SK-N-MC (cell line): ENCODE measurements around the gene PTPN14.

Experiments used
- DNase-seq: peaks from one replicate; pipeline ENCODE4 v3.0.0-alpha.2; 2011; ENCODE audit warnings: low read depth, low spot score
- H3K27ac ChIP-seq: fragments of 200-600 bp; sonication (generic); 2 replicates; pipeline ENCODE4 v1.5.1; 2016; ENCODE audit warnings: mixed run types
- H3K36me3 ChIP-seq: fragments of 200-600 bp; sonication (generic); 2 replicates; pipeline ENCODE4 v1.6.1; 2017; ENCODE audit warnings: antibody characterized with exemption, low read length, mixed read lengths; ENCODE audit not compliant: insufficient read depth
- H3K4me3 ChIP-seq: fragments of 200-600 bp; sonication (generic); 2 replicates; pipeline ENCODE4 v1.5.1; 2016
- H3K9ac ChIP-seq: fragments of 200-600 bp; sonication (generic); 2 replicates; pipeline ENCODE4 v1.8.0; 2017; ENCODE audit warnings: mixed run types, mixed read lengths; ENCODE audit not compliant: insufficient read length
- H3K9me3 ChIP-seq: fragments of 200-600 bp; sonication (generic); 2 replicates; pipeline ENCODE4 v1.6.1; 2017; ENCODE audit warnings: low read depth, mild to moderate bottlenecking, antibody characterized with exemption, low read length, moderate library complexity, mixed read lengths
- EZH2 ChIP-seq: fragments of 200-600 bp; sonication (generic); IDR thresholded peaks from one replicate; pipeline ENCODE4 v1.6.1; 2017; ENCODE audit warnings: antibody characterized with exemption
- FOXP2 ChIP-seq: optimal IDR thresholded peaks from 2 replicates; pipeline ENCODE3; 2011; ENCODE audit warnings: mild to moderate bottlenecking, moderate library complexity; ENCODE audit not compliant: insufficient read depth; ENCODE audit errors: extremely low read length, control extremely low read depth
- POLR2AphosphoS5 ChIP-seq: IDR thresholded peaks from 2 replicates; pipeline ENCODE4 v1.6.1; 2012; ENCODE audit warnings: mild to moderate bottlenecking, low read depth, low read length, borderline replicate concordance

Gene PTPN14

GRCh38 chr1:214332946-214333798 lies 218.2 kb downstream of the PTPN14 start:
- no peak overlapping the region for H3K4me3 ChIP-seq
- H3K27ac ChIP-seq = no peak overlapping the region
- TF ChIP-seq POLR2AphosphoS5 (no peak), EZH2 (no peak), FOXP2 (no peak)
- H3K9me3 ChIP-seq = no peaks in the 10 kb centered on the region
- no peak for DNase-seq
- no peak overlapping the region for H3K9ac ChIP-seq
- H3K36me3 ChIP-seq = no peaks in the 10 kb centered on the region; the same call in 1 of the 2 replicates

GRCh38 chr1:214331827-214332423 lies 219.5 kb downstream of the PTPN14 start:
- Histone ChIP-seq H3K9me3 (no peaks in the 10 kb centered on the region), H3K4me3 (no peak overlapping the region), H3K27ac (no peak overlapping the region), H3K36me3 (no peaks in the 10 kb centered on the region; the same call in 1 of the 2 replicates), H3K9ac (no peak overlapping the region)
- no peak for DNase-seq
- TF ChIP-seq EZH2 (no peak), POLR2AphosphoS5 (no peak), FOXP2 (no peak)

GRCh38 chr1:214331180-214331579 lies 220.2 kb downstream of the PTPN14 start:
- TF ChIP-seq FOXP2 (no peak), EZH2 (no peak), POLR2AphosphoS5 (no peak)
- H3K9ac ChIP-seq = no peak overlapping the region
- no peak overlapping the region for H3K4me3 ChIP-seq
- H3K27ac ChIP-seq = no peak overlapping the region
- H3K9me3 ChIP-seq = no peaks in the 10 kb centered on the region
- no peak for DNase-seq
- H3K36me3 ChIP-seq = no peaks in the 10 kb centered on the region; the same call in 1 of the 2 replicates

- H3K36me3 ChIP-seq = no peaks in the 10 kb centered on the region; the same call in 1 of the 2 replicates
- no peak overlapping the region for H3K9ac ChIP-seq
- DNase-seq = no peak
- TF ChIP-seq EZH2 (no peak), POLR2AphosphoS5 (no peak), FOXP2 (no peak)
- H3K27ac ChIP-seq = no peak overlapping the region
- H3K4me3 ChIP-seq = no peak overlapping the region
- no peaks in the 10 kb centered on the region for H3K9me3 ChIP-seq
These were observed 220.7 kb downstream of the PTPN14 start for GRCh38 chr1:214330715-214331114.

GRCh38 chr1:214330222-214330621 lies 221.2 kb downstream of the PTPN14 start:
- H3K27ac ChIP-seq = no peak overlapping the region
- H3K36me3 ChIP-seq = no peaks in the 10 kb centered on the region; the same call in 1 of the 2 replicates
- H3K4me3 ChIP-seq = no peak overlapping the region
- no peak for TF ChIP-seq POLR2AphosphoS5
- TF ChIP-seq EZH2 = no peak
- TF ChIP-seq FOXP2 = no peak
- DNase-seq = no peak
- no peak overlapping the region for H3K9ac ChIP-seq
- no peaks in the 10 kb centered on the region for H3K9me3 ChIP-seq

GRCh38 chr1:214329470-214330220 lies 221.8 kb downstream of the PTPN14 start:
- TF ChIP-seq EZH2 (no peak), POLR2AphosphoS5 (no peak), FOXP2 (no peak)
- no peak for DNase-seq
- H3K9ac ChIP-seq = no peak overlapping the region
- H3K27ac ChIP-seq = no peak overlapping the region
- H3K36me3 ChIP-seq = no peaks in the 10 kb centered on the region; the same call in 1 of the 2 replicates
- H3K4me3 ChIP-seq = no peak overlapping the region
- H3K9me3 ChIP-seq = no peaks in the 10 kb centered on the region

GRCh38 chr1:214328770-214329469 lies 222.5 kb downstream of the PTPN14 start:
- no peak for TF ChIP-seq EZH2
- no peak for TF ChIP-seq POLR2AphosphoS5
- TF ChIP-seq FOXP2 = no peak
- Histone ChIP-seq H3K36me3 (no peaks in the 10 kb centered on the region; the same call in 1 of the 2 replicates), H3K4me3 (no peak overlapping the region), H3K9ac (no peak overlapping the region), H3K27ac (no peak overlapping the region), H3K9me3 (no peaks in the 10 kb centered on the region)
- DNase-seq = no peak
